ENCODE results near the gene ECI1.
"Not testable (repeated sequence)": the region's sequence is repeated elsewhere in the genome, so short reads cannot be mapped to it uniquely, and the experiment has no call there.

ECI1 gene

DNA sequence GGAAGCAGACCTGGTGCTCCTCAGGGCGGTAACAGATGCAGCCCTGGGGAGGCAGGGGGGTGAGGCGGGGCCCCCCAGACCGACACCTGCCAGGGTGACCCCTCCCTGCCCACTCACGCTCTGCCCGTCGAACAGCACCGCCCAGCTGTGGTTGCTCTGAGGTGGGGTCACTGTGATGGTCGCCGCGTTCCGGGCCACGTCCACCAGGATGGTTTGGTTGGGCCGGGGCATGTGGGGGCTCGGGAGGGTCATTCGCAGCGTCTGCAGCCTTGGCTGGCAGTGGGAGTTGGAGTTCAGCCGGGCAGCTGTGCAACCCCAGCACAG, 41.4 kb downstream of the ECI1 start:
- H3K27ac Mint-ChIP-seq, result no peak overlapping the region
- no peaks in the 10 kb centered on the region for H3K9me3 Mint-ChIP-seq
- peaks cover 78% of the 10 kb centered on the region for H3K36me3 Mint-ChIP-seq (ENCODE audit: low read depth)
- no peaks in the 10 kb centered on the region for H3K27me3 Mint-ChIP-seq
- H3K4me3 Mint-ChIP-seq, result no peak overlapping the region
- intact Hi-C loops (cut with micrococcal nuclease), result no loop called here
- peaks cover 57% of the 10 kb centered on the region for H3K4me1 Mint-ChIP-seq (ENCODE audit: low read depth)

DNA sequence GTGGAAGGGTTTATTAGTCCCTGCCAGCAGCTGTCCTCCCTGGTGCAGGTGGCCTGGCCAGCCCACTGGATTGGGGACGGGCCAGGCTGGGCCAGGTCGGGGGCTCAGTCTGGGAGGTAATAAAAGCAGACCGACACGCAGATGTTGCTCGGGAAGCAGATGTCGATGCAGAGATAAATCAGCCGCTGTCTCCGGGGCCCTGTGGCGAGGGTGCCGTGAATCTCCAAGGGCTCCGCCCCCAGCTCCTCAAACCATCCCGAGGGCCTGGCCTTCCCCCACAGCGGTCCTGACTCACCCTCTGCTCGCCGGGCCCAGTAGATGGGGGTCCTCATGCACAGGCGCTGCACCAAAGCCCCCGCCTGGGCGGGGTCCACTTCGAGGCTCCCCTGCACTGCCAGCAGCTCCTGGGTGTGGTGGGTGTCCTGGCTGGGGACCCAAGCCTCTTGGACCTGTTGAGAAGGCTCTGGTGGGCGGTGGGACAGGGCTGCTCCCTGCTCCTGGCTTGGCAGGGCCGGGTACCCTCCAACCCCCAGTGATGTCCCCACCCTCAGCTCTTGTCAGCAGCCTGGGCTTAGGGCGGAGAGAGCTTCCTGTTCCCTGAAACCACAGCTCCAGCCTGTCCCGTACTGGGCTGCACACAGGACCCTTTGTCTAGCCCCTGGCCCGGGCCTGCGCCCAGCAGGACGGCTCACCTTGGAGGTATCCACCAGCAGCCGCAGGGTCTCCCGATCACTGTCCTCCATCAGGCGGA, 42.0 kb downstream of the ECI1 start:
- H3K4me3 Mint-ChIP-seq, result no peak overlapping the region
- H3K36me3 Mint-ChIP-seq (ENCODE audit: low read depth), result peaks cover 78% of the 10 kb centered on the region
- intact Hi-C loops (cut with micrococcal nuclease), result no loop called here
- H3K4me1 Mint-ChIP-seq (ENCODE audit: low read depth), result peaks cover 61% of the 10 kb centered on the region
- H3K9me3 Mint-ChIP-seq, result no peaks in the 10 kb centered on the region
- no peaks in the 10 kb centered on the region for H3K27me3 Mint-ChIP-seq
- no peak overlapping the region for H3K27ac Mint-ChIP-seq

DNA sequence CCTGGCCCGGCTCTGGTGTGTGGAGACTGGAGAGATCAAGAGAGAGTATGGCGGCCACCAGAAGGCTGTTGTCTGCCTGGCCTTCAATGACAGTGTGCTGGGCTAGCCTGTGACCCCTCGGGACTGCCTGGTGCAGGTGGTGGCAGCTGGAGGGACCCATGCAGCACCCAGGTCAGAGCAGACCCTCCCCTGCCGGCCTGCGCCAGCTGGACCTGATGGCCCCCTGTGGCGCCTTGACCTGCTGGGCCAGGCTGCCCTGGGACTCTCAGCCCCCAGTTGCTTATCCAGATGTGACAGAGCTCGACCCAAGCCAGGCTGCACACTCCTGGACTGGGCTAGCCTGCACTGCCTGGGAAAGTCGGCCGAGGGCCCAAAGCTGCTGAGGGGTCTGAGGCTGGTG, 42.6 kb downstream of the ECI1 start:
- H3K27ac Mint-ChIP-seq, result no peak overlapping the region
- no peaks in the 10 kb centered on the region for H3K9me3 Mint-ChIP-seq
- H3K4me1 Mint-ChIP-seq (ENCODE audit: low read depth), result peaks cover 68% of the 10 kb centered on the region
- no peaks in the 10 kb centered on the region for H3K27me3 Mint-ChIP-seq
- H3K4me3 Mint-ChIP-seq, result no peak overlapping the region
- H3K36me3 Mint-ChIP-seq (ENCODE audit: low read depth), result peaks cover 78% of the 10 kb centered on the region
- intact Hi-C loops (cut with micrococcal nuclease), result no loop called here

DNA sequence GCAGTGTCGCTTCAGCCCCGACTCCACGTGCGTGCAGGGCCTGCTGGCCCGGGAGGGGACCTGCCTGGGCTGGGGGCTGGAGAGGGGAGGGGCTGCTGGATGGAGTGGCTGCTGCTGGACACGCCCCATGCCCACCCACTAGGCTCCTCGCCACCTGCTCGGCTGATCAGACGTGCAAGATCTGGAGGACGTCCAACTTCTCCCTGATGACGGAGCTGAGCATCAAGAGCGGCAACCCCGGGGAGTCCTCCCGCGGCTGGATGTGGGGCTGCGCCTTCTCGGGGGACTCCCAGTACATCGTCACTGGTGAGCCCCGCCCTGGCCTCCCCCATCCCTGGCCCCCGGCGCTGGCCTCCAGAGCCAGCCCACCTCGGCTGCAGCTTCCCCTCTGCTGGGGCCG, 43.1 kb downstream of the ECI1 start:
- H3K4me3 Mint-ChIP-seq, result no peak overlapping the region
- H3K36me3 Mint-ChIP-seq (ENCODE audit: low read depth), result peaks cover 73% of the 10 kb centered on the region
- peaks cover 2% of the 10 kb centered on the region for H3K27me3 Mint-ChIP-seq
- intact Hi-C loops (cut with micrococcal nuclease), result no loop called here
- no peak overlapping the region for H3K27ac Mint-ChIP-seq
- H3K9me3 Mint-ChIP-seq, result no peaks in the 10 kb centered on the region
- H3K4me1 Mint-ChIP-seq (ENCODE audit: low read depth), result peaks cover 68% of the 10 kb centered on the region

DNA sequence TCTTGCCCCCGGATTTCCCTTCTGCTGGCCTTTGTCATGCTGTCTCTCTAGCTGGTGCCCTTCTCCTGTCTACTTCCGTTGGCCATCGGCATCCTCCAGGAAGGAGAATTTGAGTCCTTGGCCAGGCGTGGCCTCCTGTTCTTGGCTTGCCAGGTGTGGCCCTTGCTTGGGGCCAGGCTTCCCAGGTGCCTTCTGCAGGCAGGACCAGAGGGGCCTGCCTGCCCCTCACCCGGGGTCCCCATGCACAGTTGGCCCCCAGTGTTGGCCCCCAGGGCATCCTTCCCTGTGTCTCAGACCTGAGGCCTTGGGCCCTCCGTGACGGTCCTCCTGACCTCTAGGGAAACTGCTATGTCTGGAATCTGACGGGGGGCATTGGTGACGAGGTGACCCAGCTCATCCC, 43.5 kb downstream of the ECI1 start:
- H3K36me3 Mint-ChIP-seq (ENCODE audit: low read depth), result peaks cover 69% of the 10 kb centered on the region
- H3K9me3 Mint-ChIP-seq, result no peaks in the 10 kb centered on the region
- no peak overlapping the region for H3K4me3 Mint-ChIP-seq
- no peak overlapping the region for H3K27ac Mint-ChIP-seq
- peaks cover 65% of the 10 kb centered on the region for H3K4me1 Mint-ChIP-seq (ENCODE audit: low read depth)
- intact Hi-C loops (cut with micrococcal nuclease), result no loop called here
- H3K27me3 Mint-ChIP-seq, result peaks cover 4% of the 10 kb centered on the region

DNA sequence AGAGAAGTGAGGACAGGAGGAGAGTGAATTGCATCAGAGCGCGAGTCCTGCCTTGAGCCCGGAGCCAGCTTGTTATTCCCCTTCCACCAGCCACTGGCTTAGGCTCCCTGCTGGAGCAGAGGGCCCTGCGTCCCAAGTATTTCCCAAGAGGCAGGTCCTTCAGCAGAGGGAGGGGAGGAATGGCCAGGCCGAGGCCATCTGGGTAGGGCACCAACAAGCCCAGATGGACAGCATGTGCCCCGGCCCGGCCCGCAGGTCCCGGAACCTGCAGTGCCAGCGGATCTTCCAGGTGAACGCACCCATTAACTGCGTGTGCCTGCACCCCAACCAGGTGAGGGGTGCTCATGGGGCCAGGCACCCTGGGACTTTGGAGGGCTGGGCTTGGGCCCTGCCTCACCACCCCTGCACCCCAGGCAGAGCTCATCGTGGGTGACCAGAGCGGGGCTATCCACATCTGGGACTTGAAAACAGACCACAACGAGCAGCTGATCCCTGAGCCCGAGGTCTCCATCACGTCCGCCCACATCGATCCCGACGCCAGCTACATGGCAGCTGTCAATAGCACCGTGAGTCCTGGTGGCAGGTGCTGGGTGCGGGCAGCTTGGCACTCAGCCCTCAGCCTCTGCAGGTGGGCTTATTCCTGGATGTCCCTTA, 44.5 kb downstream of the ECI1 start:
- Mint-ChIP-seq H3K9me3 (no peaks in the 10 kb centered on the region), H3K36me3 (ENCODE audit: low read depth) (peaks cover 59% of the 10 kb centered on the region), H3K4me3 (no peak overlapping the region), H3K27ac (peak overlapping the region; percentile 86), H3K4me1 (ENCODE audit: low read depth) (peaks cover 56% of the 10 kb centered on the region), H3K27me3 (peaks cover 10% of the 10 kb centered on the region)
- intact Hi-C loops (cut with micrococcal nuclease), result no loop called here

DNA sequence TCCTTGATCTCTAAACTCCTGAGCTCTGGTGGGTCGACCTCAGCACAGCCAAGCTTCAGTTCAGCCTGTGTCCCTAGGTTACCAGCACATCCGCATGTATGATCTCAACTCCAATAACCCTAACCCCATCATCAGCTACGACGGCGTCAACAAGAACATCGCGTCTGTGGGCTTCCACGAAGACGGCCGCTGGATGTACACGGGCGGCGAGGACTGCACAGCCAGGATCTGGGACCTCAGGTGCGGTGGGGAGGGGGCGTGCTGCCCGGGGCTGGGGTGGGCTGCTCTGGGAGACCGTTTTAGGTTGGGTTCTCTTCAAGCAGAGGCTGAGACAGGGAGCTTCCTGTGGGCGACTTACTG, 45.0 kb downstream of the ECI1 start:
- H3K4me1 Mint-ChIP-seq (ENCODE audit: low read depth), result peaks cover 50% of the 10 kb centered on the region
- H3K4me3 Mint-ChIP-seq, result peak overlapping the region; percentile 85
- intact Hi-C loops (cut with micrococcal nuclease), result no loop called here
- H3K9me3 Mint-ChIP-seq, result no peaks in the 10 kb centered on the region
- H3K27ac Mint-ChIP-seq, result peak overlapping the region; percentile 86
- H3K27me3 Mint-ChIP-seq, result peaks cover 15% of the 10 kb centered on the region
- H3K36me3 Mint-ChIP-seq (ENCODE audit: low read depth), result peaks cover 54% of the 10 kb centered on the region

DNA sequence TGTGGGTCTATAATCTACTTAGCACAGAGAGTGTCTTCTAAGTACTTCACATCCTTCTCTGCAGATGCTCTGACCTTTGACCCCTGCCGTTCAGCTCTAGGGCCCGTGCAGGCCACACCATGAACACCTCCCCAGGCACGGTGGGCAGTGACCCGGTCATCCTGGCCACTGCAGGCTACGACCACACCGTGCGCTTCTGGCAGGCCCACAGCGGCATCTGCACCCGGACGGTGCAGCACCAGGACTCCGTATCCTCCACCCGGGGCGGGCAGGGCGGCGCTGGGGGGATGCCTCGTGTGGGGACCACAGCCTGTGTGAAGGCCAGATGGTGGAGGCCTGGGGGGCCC, 45.4 kb downstream of the ECI1 start:
- peak overlapping the region; percentile 85 for H3K4me3 Mint-ChIP-seq
- H3K4me1 Mint-ChIP-seq (ENCODE audit: low read depth), result peaks cover 50% of the 10 kb centered on the region
- H3K27ac Mint-ChIP-seq, result peak overlapping the region; percentile 86
- H3K36me3 Mint-ChIP-seq (ENCODE audit: low read depth), result peaks cover 49% of the 10 kb centered on the region
- peaks cover 17% of the 10 kb centered on the region for H3K27me3 Mint-ChIP-seq
- intact Hi-C loops (cut with micrococcal nuclease), result loop anchor here (1.0 kb wide), 2 partner anchors 17 to 51 kb away; partner anchors contain the start of genes E4F1 and TRAF7
- no peaks in the 10 kb centered on the region for H3K9me3 Mint-ChIP-seq

DNA sequence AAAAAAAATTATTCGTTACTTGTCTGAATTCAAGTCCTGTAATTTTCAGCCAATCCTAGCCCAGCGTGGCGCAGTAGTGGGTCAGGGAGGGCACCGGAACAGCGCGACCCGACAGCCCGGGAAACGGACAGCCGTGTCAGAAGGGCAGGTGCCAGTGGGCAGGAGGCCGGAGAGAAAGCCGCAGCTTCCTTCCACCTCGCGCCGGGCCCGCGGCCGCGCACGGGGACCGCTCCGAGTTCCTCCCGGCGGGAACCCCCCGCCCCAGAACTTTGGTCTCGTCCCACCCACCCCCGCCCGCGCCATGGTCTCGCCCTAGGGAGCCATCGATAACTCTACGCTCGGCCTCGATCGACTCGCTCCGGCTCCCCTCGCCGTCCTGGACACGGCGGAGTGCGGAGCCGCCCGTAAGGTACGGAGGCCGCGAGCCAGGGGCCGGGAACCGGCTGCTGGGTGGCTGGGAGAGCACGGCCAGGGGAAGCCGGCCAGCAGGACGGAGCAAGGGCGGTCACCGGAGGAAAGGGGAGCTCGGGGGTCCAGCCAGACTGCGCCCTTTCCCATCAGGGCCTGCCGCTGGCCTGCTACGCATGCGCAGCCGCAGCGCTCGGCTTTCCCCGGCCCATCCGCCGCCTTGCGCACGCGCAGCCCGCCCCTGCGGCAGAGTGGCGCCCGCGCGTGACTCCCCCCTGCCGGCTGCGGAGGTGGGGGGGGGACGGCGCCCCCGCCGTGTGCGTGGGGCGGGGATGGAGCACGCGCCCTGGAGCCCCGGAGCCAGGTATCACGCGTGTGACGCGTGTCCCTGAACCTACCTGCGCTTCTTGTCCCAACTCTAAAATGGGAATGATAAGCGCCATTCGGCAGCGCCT, 46.1 kb downstream of the ECI1 start, which contains the start of gene MLST8:
MLST8 (plus strand) TSS at position 351 of the 863 bp plus-strand sequence. CDS start 632 bp downstream, outside the sequence.
- Mint-ChIP-seq H3K4me3 (peak within 1 kb of the TSS; percentile 85), H3K9me3 (no peaks in the 10 kb centered on the region), H3K4me1 (ENCODE audit: low read depth) (peaks cover 47% of the 10 kb centered on the region), H3K27ac (peak within 1 kb of the TSS; percentile 86), H3K36me3 (ENCODE audit: low read depth) (peaks cover 43% of the 10 kb centered on the region), H3K27me3 (peaks cover 21% of the 10 kb centered on the region)
- intact Hi-C loops (cut with micrococcal nuclease), result loop anchor here (1.0 kb wide), 2 partner anchors 18 to 50 kb away; partner anchors contain the start of genes E4F1 and TRAF7

DNA sequence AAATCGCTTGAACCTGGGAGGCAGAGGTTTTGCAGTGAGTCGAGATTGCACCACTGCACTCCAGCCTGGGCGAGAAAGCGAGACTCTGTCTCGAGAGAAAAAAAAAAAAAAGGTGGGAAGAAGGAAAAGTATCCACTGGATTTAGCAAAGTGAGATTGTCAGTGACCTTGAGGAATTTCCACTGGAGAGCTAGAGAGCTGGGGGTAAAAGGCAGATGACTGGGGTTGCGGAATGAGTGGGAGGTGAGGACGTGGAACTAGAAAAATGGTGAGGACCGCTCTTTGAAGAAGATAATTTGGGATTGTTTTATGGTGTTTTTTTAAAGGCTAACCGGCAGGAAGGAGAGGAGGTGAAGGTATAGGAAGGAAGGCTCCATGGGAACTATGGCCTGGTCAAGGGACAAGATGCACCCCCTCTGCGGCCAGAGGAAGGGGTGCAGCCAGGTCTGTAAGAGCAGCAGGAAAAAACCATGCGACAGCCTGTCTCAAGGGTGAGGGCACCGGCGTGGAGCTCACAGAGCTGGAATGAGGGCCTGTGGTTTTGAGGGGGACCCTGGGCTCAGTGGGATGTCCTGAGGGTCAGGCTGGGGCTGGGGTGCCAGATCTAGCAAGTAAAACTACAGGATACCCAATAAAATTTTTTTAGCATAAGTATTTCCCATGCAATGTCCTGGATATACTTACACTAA, 46.8 kb downstream of the ECI1 start:
- H3K36me3 Mint-ChIP-seq (ENCODE audit: low read depth), result peaks cover 36% of the 10 kb centered on the region
- intact Hi-C loops (cut with micrococcal nuclease), result loop anchor here (1.0 kb wide), 2 partner anchors 19 to 49 kb away; partner anchors contain the start of genes E4F1 and TRAF7
- peaks cover 44% of the 10 kb centered on the region for H3K4me1 Mint-ChIP-seq (ENCODE audit: low read depth)
- no peaks in the 10 kb centered on the region for H3K9me3 Mint-ChIP-seq
- H3K27ac Mint-ChIP-seq, result peak overlapping the region; percentile 86
- peaks cover 28% of the 10 kb centered on the region for H3K27me3 Mint-ChIP-seq
- H3K4me3 Mint-ChIP-seq, result peak overlapping the region; percentile 85

DNA sequence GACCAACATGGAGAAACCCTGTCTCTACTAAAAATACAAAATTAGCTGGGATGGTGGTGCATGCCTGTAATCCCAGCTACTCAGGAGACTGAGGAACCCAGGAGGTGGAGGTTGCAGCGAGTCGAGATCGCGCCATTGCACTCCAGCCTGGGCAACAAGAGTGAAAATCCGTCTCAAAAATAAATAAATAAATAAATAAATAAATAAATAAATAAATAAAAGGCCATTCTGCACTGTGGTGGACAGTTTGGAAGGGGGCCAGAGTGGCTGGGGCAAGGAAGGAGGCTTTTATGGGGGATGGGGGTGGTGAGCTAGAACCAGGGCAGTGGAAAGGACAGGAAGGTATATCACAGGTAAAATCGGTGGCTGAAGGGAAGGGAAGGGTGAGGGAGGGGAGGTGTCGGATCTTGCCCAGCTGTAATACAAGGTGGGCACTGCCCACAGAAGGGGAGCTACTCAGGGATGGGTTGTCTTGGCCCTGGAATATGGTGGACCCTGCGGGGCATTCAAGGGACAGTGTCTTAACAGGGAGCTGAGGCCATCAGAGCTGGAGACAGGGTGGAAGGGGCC, 48.2 kb downstream of the ECI1 start:
- H3K4me3 Mint-ChIP-seq; intact Hi-C loops (cut with micrococcal nuclease); H3K9me3 Mint-ChIP-seq: not testable (repeated sequence)
- Mint-ChIP-seq H3K27me3 (peaks cover 42% of the 10 kb centered on the region), H3K4me1 (ENCODE audit: low read depth) (peaks cover 42% of the 10 kb centered on the region), H3K27ac (peak overlapping the region; percentile 20), H3K36me3 (ENCODE audit: low read depth) (peaks cover 22% of the 10 kb centered on the region)

DNA sequence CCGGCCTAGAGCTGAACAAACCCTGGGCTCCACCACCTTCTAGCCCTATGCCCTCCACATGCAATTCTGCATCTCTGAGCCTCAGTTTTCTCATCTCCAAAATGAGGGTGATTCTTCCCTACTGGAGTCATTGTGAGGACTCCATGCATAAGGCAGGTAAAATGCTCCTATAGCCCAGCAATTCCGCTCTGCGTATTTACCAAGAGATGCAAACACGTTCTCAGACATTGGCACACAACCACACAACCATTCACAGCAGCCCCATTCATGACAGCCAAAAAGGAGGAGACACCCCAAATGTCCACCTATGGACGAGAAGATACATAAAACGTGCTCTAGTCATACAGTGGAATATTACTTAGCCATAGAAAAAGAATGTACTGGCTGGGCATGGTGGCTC, 51.1 kb downstream of the ECI1 start:
- H3K4me3 Mint-ChIP-seq, result no peak overlapping the region
- no peak overlapping the region for H3K27ac Mint-ChIP-seq
- no peaks in the 10 kb centered on the region for H3K9me3 Mint-ChIP-seq
- H3K36me3 Mint-ChIP-seq (ENCODE audit: low read depth), result no peaks in the 10 kb centered on the region
- peaks cover 17% of the 10 kb centered on the region for H3K4me1 Mint-ChIP-seq (ENCODE audit: low read depth)
- peaks cover 63% of the 10 kb centered on the region for H3K27me3 Mint-ChIP-seq
- intact Hi-C loops (cut with micrococcal nuclease), result no loop called here

DNA sequence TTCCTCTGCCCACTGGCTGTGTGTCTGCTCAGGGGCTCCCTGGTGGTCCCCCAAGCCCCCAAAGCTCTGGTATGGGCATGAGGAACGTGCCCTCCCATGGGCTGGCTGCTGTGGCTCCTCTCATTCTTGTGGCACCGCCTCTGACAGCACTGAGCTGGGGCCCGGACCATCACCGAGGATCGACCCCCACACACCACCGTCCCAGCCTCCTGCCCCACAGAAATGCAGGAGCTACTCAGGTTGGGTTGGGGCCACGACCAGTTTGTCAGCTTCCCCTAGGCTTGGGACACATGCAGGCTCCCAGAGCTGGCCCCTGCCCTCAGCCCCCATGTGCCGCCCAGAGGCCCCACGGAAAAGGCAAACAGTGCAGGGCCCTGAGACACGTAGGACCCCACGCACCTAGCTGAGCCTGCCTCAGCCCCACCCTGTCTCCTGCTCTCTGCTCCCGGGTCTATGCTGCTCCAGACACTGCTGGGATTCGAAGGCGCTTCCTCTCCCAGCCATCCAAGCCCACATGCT, 51.7 kb downstream of the ECI1 start:
- Mint-ChIP-seq H3K36me3 (ENCODE audit: low read depth) (no peaks in the 10 kb centered on the region), H3K9me3 (no peaks in the 10 kb centered on the region), H3K4me1 (ENCODE audit: low read depth) (peaks cover 15% of the 10 kb centered on the region), H3K4me3 (no peak overlapping the region), H3K27me3 (peaks cover 69% of the 10 kb centered on the region), H3K27ac (no peak overlapping the region)
- intact Hi-C loops (cut with micrococcal nuclease), result no loop called here

Data from dendritic cell treated with granulocyte-macrophage colony-stimulating factor and Interleukin-4, amounts not matched to agents 40 ng/mL and 50 ng/mL, for 4 days (primary cell).